GM12872 (cell line): ENCODE results near the gene UCN.

Experiments used
- TF ChIP-seq, protein P1 (sequence below): IDR thresholded peaks from 3 replicates; pipeline ENCODE4 v1.5.1; 2011; ENCODE audit warnings: low read depth, mild to moderate bottlenecking, low read length, moderate library complexity; ENCODE audit not compliant: insufficient read depth

UCN gene

DNA sequence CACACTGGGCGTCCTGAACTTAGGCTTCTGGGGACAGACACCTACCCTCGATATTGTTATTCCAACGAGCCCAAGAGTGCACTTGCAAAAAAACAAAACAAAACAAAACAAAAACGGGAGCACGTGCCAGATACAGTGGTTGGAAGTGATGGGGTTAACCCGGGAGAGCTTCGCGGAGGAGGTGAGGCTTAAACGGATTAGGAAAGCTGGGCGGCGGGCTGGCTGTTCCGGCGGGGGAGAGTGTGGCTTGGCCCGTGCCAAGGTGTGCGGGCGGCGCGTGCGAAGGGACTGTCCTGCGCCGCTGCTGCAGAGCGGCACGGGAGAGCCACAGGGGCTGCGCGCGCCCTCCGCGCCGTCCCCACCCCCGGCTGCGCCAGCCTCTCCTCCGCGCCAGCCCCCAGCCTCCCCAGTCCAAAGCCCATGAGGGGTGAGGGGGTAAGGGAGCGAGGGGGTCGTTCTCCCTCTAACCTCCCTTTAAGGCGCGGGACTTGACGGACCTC is 43.9 kb downstream of the UCN start:
- TF ChIP-seq, protein P1, sequence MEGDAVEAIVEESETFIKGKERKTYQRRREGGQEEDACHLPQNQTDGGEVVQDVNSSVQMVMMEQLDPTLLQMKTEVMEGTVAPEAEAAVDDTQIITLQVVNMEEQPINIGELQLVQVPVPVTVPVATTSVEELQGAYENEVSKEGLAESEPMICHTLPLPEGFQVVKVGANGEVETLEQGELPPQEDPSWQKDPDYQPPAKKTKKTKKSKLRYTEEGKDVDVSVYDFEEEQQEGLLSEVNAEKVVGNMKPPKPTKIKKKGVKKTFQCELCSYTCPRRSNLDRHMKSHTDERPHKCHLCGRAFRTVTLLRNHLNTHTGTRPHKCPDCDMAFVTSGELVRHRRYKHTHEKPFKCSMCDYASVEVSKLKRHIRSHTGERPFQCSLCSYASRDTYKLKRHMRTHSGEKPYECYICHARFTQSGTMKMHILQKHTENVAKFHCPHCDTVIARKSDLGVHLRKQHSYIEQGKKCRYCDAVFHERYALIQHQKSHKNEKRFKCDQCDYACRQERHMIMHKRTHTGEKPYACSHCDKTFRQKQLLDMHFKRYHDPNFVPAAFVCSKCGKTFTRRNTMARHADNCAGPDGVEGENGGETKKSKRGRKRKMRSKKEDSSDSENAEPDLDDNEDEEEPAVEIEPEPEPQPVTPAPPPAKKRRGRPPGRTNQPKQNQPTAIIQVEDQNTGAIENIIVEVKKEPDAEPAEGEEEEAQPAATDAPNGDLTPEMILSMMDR: no peak

DNA sequence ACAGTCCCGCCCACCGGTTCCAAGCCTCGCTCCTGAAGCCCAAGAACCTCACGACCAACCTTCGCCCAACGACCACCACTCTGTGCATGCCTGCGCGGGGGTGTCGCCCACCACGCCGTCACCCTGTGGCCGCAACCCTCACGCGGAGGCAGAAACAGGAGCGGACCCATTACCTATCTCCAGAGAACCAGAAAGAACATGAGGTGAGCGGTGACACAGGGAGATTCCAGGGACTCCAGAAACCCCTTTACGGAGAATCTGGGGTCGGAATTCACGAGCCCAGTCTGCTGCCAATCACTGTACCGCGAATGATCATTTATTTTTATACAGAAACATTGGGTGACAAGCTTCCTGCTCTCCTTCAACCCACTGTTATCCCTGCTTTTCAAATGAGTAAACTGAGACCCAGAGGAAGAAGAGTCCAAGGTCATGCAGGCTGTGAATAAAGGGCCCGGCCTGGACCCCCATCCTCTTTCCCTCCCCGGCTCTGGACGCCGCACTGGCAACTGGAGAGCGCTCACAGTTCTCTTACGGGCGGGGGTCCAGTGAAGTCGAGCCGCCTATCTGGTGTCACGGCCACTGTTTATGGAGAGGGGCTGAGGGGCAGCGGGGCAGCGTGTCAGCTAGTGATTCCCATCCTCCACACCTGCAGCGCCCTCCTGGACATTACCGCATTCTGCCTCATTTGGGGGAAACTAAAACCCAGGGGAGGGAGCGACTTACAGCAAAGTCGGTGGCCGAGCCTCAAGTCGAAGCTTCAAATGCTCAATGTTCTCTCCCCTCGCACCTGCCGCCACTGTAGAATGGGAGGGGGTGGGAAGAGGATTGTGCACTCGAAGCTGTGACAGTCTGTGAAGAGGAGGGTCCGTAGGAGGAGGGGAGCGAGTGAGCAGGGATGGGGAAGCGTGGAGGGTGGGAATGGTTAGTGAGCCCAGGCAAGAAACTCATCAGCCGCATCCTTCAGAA is 44.7 kb downstream of the UCN start:
- TF ChIP-seq, protein P1: no peak

DNA sequence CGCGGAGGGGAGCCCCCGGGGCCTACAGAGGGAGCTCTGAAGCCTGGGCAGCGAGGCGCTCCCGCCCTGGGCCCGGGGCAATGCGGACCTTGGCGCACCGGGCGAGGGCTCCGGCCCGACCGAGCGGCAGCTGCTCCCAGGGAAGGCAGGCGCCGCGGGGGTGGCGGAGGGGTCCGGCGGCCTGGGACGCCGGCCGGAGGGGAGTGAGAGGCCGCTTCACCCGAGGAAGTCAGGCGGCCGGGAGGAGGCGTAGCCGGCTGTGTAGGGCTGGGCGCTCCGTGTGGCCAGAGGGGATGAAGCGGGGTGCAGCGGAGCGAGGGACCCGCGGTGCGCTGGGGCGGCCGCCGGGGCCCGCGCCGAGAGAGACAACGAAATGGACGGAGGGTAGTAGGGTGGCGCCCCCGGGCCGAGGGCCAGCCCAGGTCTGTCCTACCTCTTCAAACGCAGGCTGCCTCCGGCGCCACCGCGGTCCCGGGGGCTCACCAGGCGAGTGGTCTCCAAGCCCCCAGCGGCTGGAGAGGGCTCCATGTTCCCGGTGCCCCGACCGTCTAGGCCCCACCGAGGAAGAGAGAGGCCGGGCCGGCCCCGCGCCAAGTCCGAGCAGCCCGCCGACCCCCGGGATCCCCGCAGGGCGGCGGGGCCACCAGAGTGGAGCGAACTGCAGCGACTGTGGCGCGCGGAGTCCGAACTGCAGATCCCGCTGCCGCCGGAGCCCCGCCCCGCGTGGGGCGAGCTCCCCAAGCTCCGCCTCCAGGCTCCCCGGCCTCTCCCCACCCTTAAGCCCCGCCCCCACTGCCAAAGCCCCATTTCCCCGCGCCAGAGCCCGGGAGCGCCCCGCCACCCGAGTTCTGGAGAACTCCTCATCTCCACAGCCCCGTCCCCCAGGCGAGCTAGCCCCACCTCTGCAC is 45.6 kb downstream of the UCN start, which contains the start of gene SLC30A3:
TSS of gene SLC30A3 (minus strand) at position 669 of the 908 bp plus-strand sequence. CDS start at position 528, 141 bp downstream.
- TF ChIP-seq, protein P1: no peak

DNA sequence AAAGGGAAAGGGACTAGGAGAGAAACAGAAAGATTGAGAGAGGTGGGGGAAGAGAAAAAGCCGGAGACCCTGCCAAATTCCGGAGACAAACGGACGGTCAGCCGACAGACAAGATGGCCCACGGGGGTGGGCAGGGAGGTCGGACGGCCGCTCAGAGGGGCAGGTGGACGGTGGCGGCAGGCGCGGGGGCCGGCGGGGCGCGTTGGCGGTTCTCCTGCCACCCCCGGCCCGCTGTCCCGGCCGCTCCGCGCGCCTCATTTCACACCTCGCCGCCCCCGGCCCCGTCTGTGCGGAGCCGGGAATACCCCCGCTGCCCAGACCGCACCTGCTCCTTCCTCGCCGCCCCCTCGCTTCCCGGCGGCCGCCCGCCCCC is 46.3 kb downstream of the UCN start:
- TF ChIP-seq, protein P1: no peak

DNA sequence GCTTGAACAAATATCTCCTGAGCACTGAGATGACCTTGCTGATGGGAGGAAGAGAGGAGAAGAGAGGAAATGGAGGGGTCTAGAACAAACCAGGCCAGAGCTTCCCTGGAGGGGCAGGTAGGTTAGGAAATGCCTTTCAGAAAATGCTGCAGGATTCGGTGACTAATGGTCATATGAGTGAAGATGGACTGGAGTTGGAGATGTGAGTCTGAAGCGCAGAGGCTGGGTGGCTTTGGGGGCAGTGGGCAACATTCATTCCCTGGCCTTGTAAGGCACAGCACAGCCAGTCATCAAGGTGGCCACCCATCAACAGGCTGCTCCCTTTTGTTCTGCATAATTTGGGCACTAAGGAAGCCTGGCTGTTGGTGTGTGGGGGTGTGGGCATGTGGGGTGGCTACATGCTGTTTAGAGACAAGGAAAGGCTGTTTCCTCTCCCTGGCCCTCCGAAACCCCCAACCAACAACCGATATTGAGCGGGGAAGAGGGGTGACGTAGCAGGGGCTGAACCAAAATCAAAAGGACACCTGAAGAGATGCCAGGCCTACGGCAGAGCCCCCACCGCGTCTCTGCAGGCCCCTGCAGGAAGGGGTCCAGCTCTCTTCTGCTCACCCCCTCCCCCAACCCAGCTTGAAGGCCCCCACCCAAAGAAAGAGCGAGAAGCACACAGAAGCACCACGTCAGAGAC is 46.9 kb downstream of the UCN start:
- TF ChIP-seq, protein P1: no peak

DNA sequence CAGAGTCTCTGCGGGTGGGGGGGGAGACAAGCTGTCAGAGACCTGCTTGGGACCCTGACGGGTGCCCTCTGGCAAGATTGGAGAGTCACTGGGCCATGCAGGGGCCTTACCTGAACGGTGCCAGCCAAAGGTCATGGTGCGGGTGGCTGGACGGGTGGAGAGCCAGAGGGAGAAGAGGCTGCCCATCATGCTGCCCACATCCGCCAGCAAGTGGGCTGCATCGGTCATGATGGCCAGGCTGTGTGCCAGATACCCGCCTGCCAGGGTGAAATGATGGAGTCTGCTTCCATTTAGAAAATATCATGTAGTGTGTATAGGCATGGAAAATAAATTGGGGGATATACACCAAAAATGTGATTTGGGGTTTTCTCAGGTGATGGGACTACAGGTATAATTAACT is 50.2 kb downstream of the UCN start:
- TF ChIP-seq, protein P1: no peak
